ENCODE measurements around the gene DDX1.

- no peak for TF ChIP-seq POLR2AphosphoS5 (IDR thresholded peaks at IDR 0.05)
- no peak for TF ChIP-seq CTCF (IDR thresholded peaks at IDR 0.05 in 8 of 11, conservative IDR thresholded peaks at IDR 0.05 in 3 of 11)
- TF ChIP-seq POLR2A (IDR thresholded peaks at IDR 0.05) = no peak
Observed at GRCh38 chr2:15667809-15668556, 76.3 kb downstream of the DDX1 start.

All from spleen (tissue), 7 donors.